Bronchial epithelial cell (primary cell): ENCODE measurements around the gene CYTH3. TPM values are rescaled to one million over a fixed set of nuclear protein-coding genes. Genes with fewer than 3 reads are reported as not detected.
"Not testable (repeated sequence)": the region's sequence is repeated elsewhere in the genome, so short reads cannot be mapped to it uniquely, and the experiment has no call there.

Source experiments
- DNase-seq: peaks from one replicate; pipeline ENCODE4 v3.0.0-alpha.2; 2010; ENCODE audit warnings: low read depth
- FAIRE-seq: peaks from 2 replicates; lab custom pipeline; 2011; peaks lifted over from hg19 to GRCh38; lab: Jason Lieb, UNC
- H3K27me3 ChIP-seq: 2 replicates; pipeline ENCODE4 v1.5.1; 2011; ENCODE audit warnings: low read length; ENCODE audit not compliant: control insufficient read depth, insufficient read depth
- H3K36me3 ChIP-seq: 2 replicates; pipeline ENCODE4 v1.5.1; 2011; ENCODE audit warnings: low read length; ENCODE audit not compliant: control insufficient read depth, insufficient read depth
- H3K4me3 ChIP-seq: 2 replicates; pipeline ENCODE4 v1.5.1; 2011; ENCODE audit warnings: mild to moderate bottlenecking, low read depth, low read length, control low read depth
- total RNA-seq: library from RNA; depleted of rRNA; stranded (reverse); fragments of >200 nt; gene quantifications from 2 replicates; pipeline ENCODE4 v1.2.1, GENCODE V29; 2014
- TF ChIP-seq, protein P1 (sequence below): IDR thresholded peaks from 2 replicates; pipeline ENCODE4 v1.5.1; 2011; ENCODE audit warnings: mild to moderate bottlenecking, moderate library complexity, low read length, control low read depth, inconsistent platforms; ENCODE audit not compliant: insufficient read depth, severe bottlenecking

The CYTH3 gene
- total RNA-seq, 1 donor from 2014 or later = 11.6 TPM

- Histone ChIP-seq H3K4me3 (no peak overlapping the region), H3K36me3 (peaks cover 1% of the 10 kb centered on the region), H3K27me3 (no peaks in the 10 kb centered on the region)
- TF ChIP-seq, protein P1, sequence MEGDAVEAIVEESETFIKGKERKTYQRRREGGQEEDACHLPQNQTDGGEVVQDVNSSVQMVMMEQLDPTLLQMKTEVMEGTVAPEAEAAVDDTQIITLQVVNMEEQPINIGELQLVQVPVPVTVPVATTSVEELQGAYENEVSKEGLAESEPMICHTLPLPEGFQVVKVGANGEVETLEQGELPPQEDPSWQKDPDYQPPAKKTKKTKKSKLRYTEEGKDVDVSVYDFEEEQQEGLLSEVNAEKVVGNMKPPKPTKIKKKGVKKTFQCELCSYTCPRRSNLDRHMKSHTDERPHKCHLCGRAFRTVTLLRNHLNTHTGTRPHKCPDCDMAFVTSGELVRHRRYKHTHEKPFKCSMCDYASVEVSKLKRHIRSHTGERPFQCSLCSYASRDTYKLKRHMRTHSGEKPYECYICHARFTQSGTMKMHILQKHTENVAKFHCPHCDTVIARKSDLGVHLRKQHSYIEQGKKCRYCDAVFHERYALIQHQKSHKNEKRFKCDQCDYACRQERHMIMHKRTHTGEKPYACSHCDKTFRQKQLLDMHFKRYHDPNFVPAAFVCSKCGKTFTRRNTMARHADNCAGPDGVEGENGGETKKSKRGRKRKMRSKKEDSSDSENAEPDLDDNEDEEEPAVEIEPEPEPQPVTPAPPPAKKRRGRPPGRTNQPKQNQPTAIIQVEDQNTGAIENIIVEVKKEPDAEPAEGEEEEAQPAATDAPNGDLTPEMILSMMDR = no peak
- FAIRE-seq (no peak), DNase-seq (no peak)
These were observed 39.9 kb downstream of the CYTH3 start for GRCh38 chr7:6232534-6232933.

GRCh38 chr7:6232116-6232515 is 40.3 kb downstream of the CYTH3 start:
- Histone ChIP-seq H3K27me3 (no peaks in the 10 kb centered on the region), H3K36me3 (peaks cover 1% of the 10 kb centered on the region), H3K4me3 (no peak overlapping the region)
- TF ChIP-seq, protein P1 = no peak
- no peak for DNase-seq
- FAIRE-seq = no peak

GRCh38 chr7:6231184-6231583 is 41.2 kb downstream of the CYTH3 start:
- TF ChIP-seq, protein P1 = no peak
- no peak for FAIRE-seq
- H3K36me3 ChIP-seq = peaks cover 1% of the 10 kb centered on the region

DNA sequence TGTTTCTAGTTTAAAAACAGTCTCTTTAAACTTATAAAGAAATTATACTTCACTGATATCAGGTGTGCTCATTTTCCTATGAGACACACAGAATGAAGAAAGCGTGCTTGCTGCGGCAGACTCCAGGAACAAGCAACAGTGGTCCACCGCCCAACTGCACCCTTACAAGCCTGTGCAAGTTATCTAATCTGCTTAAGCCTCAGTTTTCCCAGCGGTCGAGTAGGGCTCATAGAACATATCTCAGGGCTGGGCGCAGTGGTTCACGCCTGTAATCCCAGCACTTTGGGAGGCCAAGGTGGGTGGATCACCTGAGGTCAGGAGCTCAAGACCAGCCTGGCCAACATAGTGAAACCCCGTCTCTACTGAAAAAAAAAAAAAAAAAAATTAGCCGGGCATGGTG is 43.1 kb downstream of the CYTH3 start:
- not testable (repeated sequence) for H3K36me3 ChIP-seq, H3K27me3 ChIP-seq, DNase-seq, FAIRE-seq, H3K4me3 ChIP-seq

More at GRCh38 chr7:6231184-6231583, 41.2 kb downstream of the CYTH3 start:
- no peak for DNase-seq
- Histone ChIP-seq H3K4me3 (no peak overlapping the region), H3K27me3 (no peaks in the 10 kb centered on the region)

- TF ChIP-seq, protein P1 = no peak
- DNase-seq = no peak
- H3K4me3 ChIP-seq = no peak overlapping the region
- no peaks in the 10 kb centered on the region for H3K36me3 ChIP-seq
- FAIRE-seq = no peak
- no peaks in the 10 kb centered on the region for H3K27me3 ChIP-seq
These were observed 43.8 kb downstream of the CYTH3 start for GRCh38 chr7:6228361-6229229.

DNA sequence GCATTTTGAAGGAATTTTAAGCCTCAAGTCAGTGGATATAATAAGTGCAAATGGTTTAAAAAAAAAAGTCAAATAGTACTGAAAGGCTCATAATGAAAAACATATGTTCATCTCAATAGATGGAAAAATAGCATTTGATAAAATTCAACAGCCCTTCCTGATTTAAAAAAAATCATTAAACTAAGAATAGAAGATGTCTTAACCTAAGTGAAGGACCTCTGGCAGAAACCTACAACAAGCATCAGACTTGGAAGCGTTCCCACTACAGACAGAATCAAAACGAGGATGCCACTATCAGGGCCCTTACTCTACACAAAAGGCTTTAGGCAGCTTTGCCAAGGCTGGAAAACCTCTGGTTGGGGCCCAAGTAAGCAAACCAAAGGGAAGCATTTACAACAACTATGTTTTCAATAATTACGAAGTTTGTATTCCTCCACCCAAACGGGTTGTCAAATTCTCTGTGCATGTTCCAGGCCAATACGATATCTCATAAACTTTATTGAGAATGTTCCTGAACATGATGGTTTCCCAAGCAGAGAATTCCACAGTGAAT is 45.1 kb downstream of the CYTH3 start:
- Histone ChIP-seq H3K36me3 (no peaks in the 10 kb centered on the region), H3K27me3 (no peaks in the 10 kb centered on the region), H3K4me3 (no peak overlapping the region)
- DNase-seq = no peak
- TF ChIP-seq, protein P1 = no peak
- FAIRE-seq = no peak
